MCF 10A (cell line): ENCODE measurements around the gene CACNA1B. TPM values are rescaled to one million over a fixed set of nuclear protein-coding genes. Genes with fewer than 3 reads are reported as not detected.

Experiments used
- BruUV-seq: library from RNA; stranded (reverse); fragments of 400-500 nt; replicated peaks from 2 replicates; lab custom pipeline; 2021; lab: Mats Ljungman, UMichigan
- CTCF ChIA-PET: fragments of 300-600 bp; sonication (Branson Sonifier 250); formaldehyde crosslinking; extraction: SDS; loops from one replicate; lab custom pipeline; 2021; ENCODE audit warnings: antibody characterized with exemption, inconsistent platforms; lab: Yijun Ruan, JAX
- POLR2A ChIA-PET: fragments of 300-600, 350-650 bp; sonication (Branson Sonifier 250); formaldehyde crosslinking; extraction: SDS; loops from one replicate; lab custom pipeline; 2020; ENCODE audit warnings: antibody characterized with exemption, inconsistent platforms; lab: Yijun Ruan, JAX
- DNase-seq: peaks from one replicate; pipeline ENCODE4 v3.0.0-alpha.2; 2018; ENCODE audit not compliant: unreplicated experiment
- H3K27ac Mint-ChIP-seq: one replicate; pipeline ENCODE4 v1.8.0; 2022; ENCODE audit warnings: mild to moderate bottlenecking, low read depth, mixed read lengths; ENCODE audit not compliant: unreplicated experiment
- H3K27me3 Mint-ChIP-seq: one replicate; pipeline ENCODE4 v1.8.0; 2022; ENCODE audit warnings: mixed read lengths; ENCODE audit not compliant: insufficient read depth, unreplicated experiment
- H3K36me3 Mint-ChIP-seq: one replicate; pipeline ENCODE4 v1.8.0; 2022; ENCODE audit warnings: mild to moderate bottlenecking, moderate library complexity, mixed read lengths; ENCODE audit not compliant: insufficient read depth, unreplicated experiment
- H3K4me1 Mint-ChIP-seq: one replicate; pipeline ENCODE4 v1.8.0; 2022; ENCODE audit warnings: mixed read lengths; ENCODE audit not compliant: insufficient read depth, unreplicated experiment
- H3K4me3 Mint-ChIP-seq: one replicate; pipeline ENCODE4 v1.8.0; 2022; ENCODE audit warnings: mild to moderate bottlenecking, moderate library complexity, mixed read lengths; ENCODE audit not compliant: unreplicated experiment
- H3K9me3 Mint-ChIP-seq: one replicate; pipeline ENCODE4 v1.8.0; 2022; ENCODE audit warnings: mixed read lengths; ENCODE audit not compliant: unreplicated experiment
- CTCF ChIP-seq: fragments of 200-600 bp; IDR thresholded peaks from one replicate; pipeline ENCODE4 v1.8.0; 2022; ENCODE audit warnings: antibody characterized with exemption, mild to moderate bottlenecking; ENCODE audit not compliant: unreplicated experiment
- intact Hi-C: fragments of 100-400 bp; cut with micrococcal nuclease; formaldehyde crosslinking; loops from 2 replicates; pipeline ENCODE4 v1.14.1; 2022
- total RNA-seq: library from RNA; stranded (reverse); gene quantifications from 2 replicates; pipeline ENCODE4 v1.2.3, GENCODE V29; 2022

The CACNA1B gene
- total RNA-seq, 1 experiment from 2014 or later, result not detected

GRCh38 chr9:137834846-137835546, 42.6 kb upstream of the CACNA1B start:
- ChIA-PET CTCF (no interaction called here), POLR2A (no interaction called here)
- intact Hi-C loops, result no loop called here
- BruUV-seq, result no TSS peak
- Mint-ChIP-seq H3K27me3 (no peaks in the 10 kb centered on the region), H3K4me1 (no peaks in the 10 kb centered on the region), H3K36me3 (peaks cover 61% of the 10 kb centered on the region), H3K4me3 (no peak overlapping the region), H3K9me3 (no peaks in the 10 kb centered on the region), H3K27ac (no peak overlapping the region)
- no peak for TF ChIP-seq CTCF
- DNase-seq, result no peak

DNA sequence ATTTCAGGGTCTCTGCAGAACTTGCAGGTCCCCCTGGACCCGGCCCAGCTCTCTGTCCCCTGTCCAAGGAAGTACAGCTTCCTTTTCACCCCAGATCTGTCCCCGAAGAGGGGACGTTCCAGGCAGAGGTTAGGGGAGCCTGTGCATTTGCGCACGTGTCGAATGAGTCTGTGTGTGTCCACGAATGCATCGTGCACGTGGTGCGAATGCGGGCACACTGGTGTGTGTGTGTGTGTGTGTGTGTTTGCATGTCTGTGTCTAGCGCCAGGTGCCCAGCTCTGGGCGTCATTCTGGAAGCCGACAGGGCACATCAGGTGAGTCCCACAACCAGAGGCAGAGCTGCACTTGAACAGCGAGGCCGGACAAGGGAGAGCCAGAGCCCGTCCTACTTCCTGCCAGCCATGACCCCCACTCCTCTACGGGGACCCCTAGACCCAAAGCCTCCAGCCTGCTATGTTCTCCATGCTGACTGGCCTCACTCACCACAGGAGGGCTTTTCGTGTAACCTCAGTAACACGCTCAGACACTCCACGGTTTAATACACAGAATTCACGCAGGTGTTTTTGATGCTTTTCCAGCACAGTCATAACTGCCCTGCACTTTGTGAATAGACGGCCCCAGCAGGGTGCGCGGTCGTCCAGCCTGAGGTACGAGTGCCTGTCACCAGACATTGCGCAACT, 41.3 kb upstream of the CACNA1B start:
- CTCF ChIA-PET, result interaction anchor here (0.5 kb wide), 1 partner anchor 214 kb away, joined by 3 read pairs; no protein-coding TSS in a partner anchor

DNA sequence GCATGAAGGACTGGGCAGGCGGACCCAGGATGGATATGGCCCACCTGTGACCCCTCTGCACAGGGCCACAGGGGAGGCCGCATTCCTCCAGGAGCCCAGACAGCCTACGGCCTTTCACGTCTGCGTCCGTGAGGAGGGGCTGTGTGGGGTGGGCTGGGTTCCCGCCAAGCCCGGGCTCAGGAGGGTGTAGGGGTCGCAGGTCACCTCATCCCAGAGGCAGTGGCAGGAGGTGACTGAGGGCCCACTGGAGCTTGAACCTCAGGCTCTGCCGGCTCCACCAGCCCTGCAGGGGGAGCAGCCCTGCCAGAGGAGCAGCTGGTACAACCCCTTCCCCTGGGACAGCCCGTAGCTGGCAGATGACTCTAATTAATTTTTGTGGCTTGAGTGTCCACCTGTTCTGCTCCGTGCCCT, 40.7 kb upstream of the CACNA1B start:
- peaks cover 48% of the 10 kb centered on the region for H3K36me3 Mint-ChIP-seq
- POLR2A ChIA-PET, result no interaction called here
- no peaks in the 10 kb centered on the region for H3K27me3 Mint-ChIP-seq
- no peak overlapping the region for H3K4me3 Mint-ChIP-seq
- H3K27ac Mint-ChIP-seq, result no peak overlapping the region
- no peaks in the 10 kb centered on the region for H3K9me3 Mint-ChIP-seq
- CTCF ChIA-PET, result no interaction called here
- no peak for TF ChIP-seq CTCF
- intact Hi-C loops, result no loop called here
- DNase-seq, result no peak
- no TSS peak for BruUV-seq
- H3K4me1 Mint-ChIP-seq, result no peaks in the 10 kb centered on the region

More for the DNA sequence above, 41.3 kb upstream of the CACNA1B start:
- TF ChIP-seq CTCF, result no peak
- POLR2A ChIA-PET, result no interaction called here
- no peak overlapping the region for H3K4me3 Mint-ChIP-seq
- DNase-seq, result no peak
- BruUV-seq, result no TSS peak
- H3K27ac Mint-ChIP-seq, result no peak overlapping the region
- no peaks in the 10 kb centered on the region for H3K9me3 Mint-ChIP-seq
- H3K4me1 Mint-ChIP-seq, result no peaks in the 10 kb centered on the region
- intact Hi-C loops, result no loop called here
- peaks cover 51% of the 10 kb centered on the region for H3K36me3 Mint-ChIP-seq
- no peaks in the 10 kb centered on the region for H3K27me3 Mint-ChIP-seq

- no peak overlapping the region for H3K27ac Mint-ChIP-seq
- no TSS peak for BruUV-seq
- no peak for TF ChIP-seq CTCF
- no peak overlapping the region for H3K4me3 Mint-ChIP-seq
- no peaks in the 10 kb centered on the region for H3K9me3 Mint-ChIP-seq
- H3K27me3 Mint-ChIP-seq, result no peaks in the 10 kb centered on the region
- ChIA-PET POLR2A (no interaction called here), CTCF (no interaction called here)
- no peaks in the 10 kb centered on the region for H3K4me1 Mint-ChIP-seq
- intact Hi-C loops, result no loop called here
- peaks cover 43% of the 10 kb centered on the region for H3K36me3 Mint-ChIP-seq
- DNase-seq, result no peak
Measured at GRCh38 chr9:137837345-137838278, 40.0 kb upstream of the CACNA1B start.
